ENCODE measurements around the gene ARHGAP25.

GRCh38 chr2:68742626-68743415 is 8.2 kb downstream of the ARHGAP25 start:
- no peak for TF ChIP-seq POLR2A (IDR thresholded peaks at IDR 0.05)
- no peak for TF ChIP-seq CTCF (IDR thresholded peaks at IDR 0.05)
- no peak for TF ChIP-seq POLR2AphosphoS5 (IDR thresholded peaks at IDR 0.05; ENCODE audit: insufficient read depth in 1 of 2, low read depth in 1 of 2)

Measured in vagina (tissue), 2 donors.